Mesenchymal stem cell (in vitro differentiated cells and primary cell): ENCODE measurements around the gene GALNT7.
A peak's percentile ranks its signal among the peaks of the same experiment; 100 is the strongest.

Source experiments
- DNase-seq: peaks from one replicate; pipeline ENCODE4 v3.0.0-alpha.2; 2013
- H2AFZ ChIP-seq: one replicate; pipeline ENCODE4 v1.6.1; 2013; ENCODE audit warnings: low read depth, mild to moderate bottlenecking, control low read depth, inconsistent platforms, low read length, moderate library complexity
- H2AK5ac ChIP-seq: 2 replicates; pipeline ENCODE4 v1.6.1; 2013; ENCODE audit warnings: low read length, moderate library complexity, mild to moderate bottlenecking, inconsistent platforms; ENCODE audit not compliant: severe bottlenecking
- H2BK120ac ChIP-seq: one replicate; pipeline ENCODE4 v1.6.1; 2013; ENCODE audit warnings: low read depth, mild to moderate bottlenecking, inconsistent platforms, low read length, moderate library complexity
- H2BK12ac ChIP-seq, 2 experiments: one replicate each; pipeline ENCODE4 v1.6.1; 2013; ENCODE audit warnings: inconsistent platforms in 2 of 2, low read length in 2 of 2, mild to moderate bottlenecking in 2 of 2, moderate library complexity in 2 of 2, control low read depth in 1 of 2
- H2BK15ac ChIP-seq: one replicate; pipeline ENCODE4 v1.6.1; 2013; ENCODE audit warnings: mild to moderate bottlenecking, low read depth, inconsistent platforms; ENCODE audit not compliant: poor library complexity, severe bottlenecking
- H2BK5ac ChIP-seq: 2 replicates; pipeline ENCODE4 v1.6.1; 2013; ENCODE audit warnings: low read depth, mild to moderate bottlenecking, low read length, control low read depth, inconsistent platforms; ENCODE audit not compliant: poor library complexity, severe bottlenecking
- H3K14ac ChIP-seq, 2 experiments: one replicate each; pipeline ENCODE4 v1.6.1; 2013; ENCODE audit warnings: inconsistent platforms in 2 of 2, low read length in 2 of 2, control low read depth in 1 of 2, mild to moderate bottlenecking in 1 of 2, moderate library complexity in 1 of 2
- H3K18ac ChIP-seq, 2 experiments: one replicate each; pipeline ENCODE4 v1.6.1; 2013; ENCODE audit warnings: inconsistent platforms in 2 of 2, low read length in 2 of 2, control low read depth in 1 of 2, low read depth in 1 of 2, mild to moderate bottlenecking in 1 of 2
- H3K23ac ChIP-seq, 2 experiments: one replicate each; pipeline ENCODE4 v1.6.1; 2013; ENCODE audit warnings: inconsistent platforms in 2 of 2, low read length in 2 of 2, mild to moderate bottlenecking in 2 of 2, moderate library complexity in 2 of 2, control low read depth in 1 of 2
- H3K27ac ChIP-seq: 2 replicates; pipeline ENCODE4 v1.5.1; 2013; ENCODE audit warnings: mild to moderate bottlenecking, moderate library complexity, low read length, control low read depth, inconsistent platforms; ENCODE audit not compliant: poor library complexity, severe bottlenecking
- H3K27me3 ChIP-seq, 2 experiments: 2 replicates each; pipeline versions ENCODE4 v1.6.1 to v1.7.0; 2013; ENCODE audit warnings: low read length in 2 of 2, mild to moderate bottlenecking in 2 of 2, moderate library complexity in 2 of 2, control low read depth in 1 of 2, inconsistent platforms in 1 of 2; ENCODE audit not compliant: control insufficient read depth in 1 of 2, insufficient read depth in 1 of 2
- H3K36me3 ChIP-seq, 2 experiments: 2 replicates each; pipeline versions ENCODE4 v1.6.1 to v1.7.0; 2013; ENCODE audit warnings: low read length in 2 of 2, control low read depth in 1 of 2, inconsistent platforms in 1 of 2, low read depth in 1 of 2, mild to moderate bottlenecking in 1 of 2; ENCODE audit not compliant: insufficient read depth in 2 of 2, control insufficient read depth in 1 of 2
- H3K4ac ChIP-seq, 2 experiments: one replicate each; pipeline ENCODE4 v1.6.1; 2013; ENCODE audit warnings: inconsistent platforms in 2 of 2, low read length in 2 of 2, mild to moderate bottlenecking in 2 of 2, moderate library complexity in 2 of 2, control low read depth in 1 of 2, low read depth in 1 of 2
- H3K4me1 ChIP-seq: 2 replicates; pipeline ENCODE4 v1.6.1; 2013; ENCODE audit warnings: low read depth, low read length, control low read depth; ENCODE audit not compliant: control insufficient read depth, insufficient read depth
- H3K4me2 ChIP-seq: 2 replicates; pipeline ENCODE4 v1.6.1; 2013; ENCODE audit warnings: low read length, mild to moderate bottlenecking, inconsistent platforms; ENCODE audit not compliant: poor library complexity, severe bottlenecking
- H3K4me3 ChIP-seq, 2 experiments: 2 replicates each; pipeline versions ENCODE4 v1.5.1 to v1.7.0; 2013; ENCODE audit warnings: low read length in 2 of 2, mild to moderate bottlenecking in 2 of 2, control low read depth in 1 of 2, low read depth in 1 of 2; ENCODE audit not compliant: insufficient read depth in 1 of 2
- H3K79me1 ChIP-seq: replicated peaks from 2 replicates; pipeline ENCODE4 v1.6.1; 2013; ENCODE audit warnings: mild to moderate bottlenecking, control low read depth, low read length, inconsistent platforms; ENCODE audit not compliant: poor library complexity, severe bottlenecking
- H3K9ac ChIP-seq: 2 replicates; pipeline ENCODE4 v1.7.0; 2013; ENCODE audit warnings: mild to moderate bottlenecking, low read length, moderate library complexity
- H3K9me3 ChIP-seq: 2 replicates; pipeline ENCODE4 v1.7.0; 2013; ENCODE audit warnings: mild to moderate bottlenecking, low read length; ENCODE audit not compliant: control insufficient read depth
- H4K8ac ChIP-seq: one replicate; pipeline ENCODE4 v1.6.1; 2013; ENCODE audit warnings: inconsistent platforms, mild to moderate bottlenecking, low read length, moderate library complexity
- H4K91ac ChIP-seq: one replicate; pipeline ENCODE4 v1.6.1; 2013; ENCODE audit warnings: mild to moderate bottlenecking, low read length, inconsistent platforms
- WGBS: methylation state at CpG from one replicate; pipeline ENCODE4 v1.1.7; 2013; ENCODE audit warnings: mixed read lengths; 5-methylcytosine and 5-hydroxymethylcytosine counted together

Gene GALNT7

GRCh38 chr4:173307778-173308177 is 139.2 kb downstream of the GALNT7 start:
- Histone ChIP-seq H3K36me3 (peaks cover 26 to 46% of the 10 kb centered on the region in 2 experiments), H3K4me1 (peaks cover 2% of the 10 kb centered on the region), H3K79me1 (peaks cover 36% of the 10 kb centered on the region), H3K27ac (no peak overlapping the region), H3K9me3 (peaks cover 5% of the 10 kb centered on the region), H2AFZ (no peak overlapping the region), H2BK12ac (no peak overlapping the region), H3K4ac (no peak overlapping the region), H3K9ac (no peak overlapping the region), H3K4me3 (no peak overlapping the region), H2BK120ac (no peak overlapping the region), H3K27me3 (no peaks in the 10 kb centered on the region), H2AK5ac (no peak overlapping the region), H2BK15ac (no peak overlapping the region), H3K14ac (no peak overlapping the region), H2BK5ac (no peak overlapping the region), H3K18ac (no peak overlapping the region), H3K23ac (no peak overlapping the region), H4K8ac (no peak overlapping the region), H3K4me2 (no peak overlapping the region), H4K91ac (no peak overlapping the region)
- DNase-seq, result no peak
- WGBS, result 100% methylated on average over 3 of the region's 3 CpGs

- Histone ChIP-seq H3K14ac (no peak overlapping the region), H3K4me2 (no peak overlapping the region), H3K27ac (no peak overlapping the region), H2AK5ac (no peak overlapping the region), H4K8ac (peak overlapping the region; percentile 5), H3K36me3 (peaks cover 40 to 45% of the 10 kb centered on the region in 2 experiments), H3K23ac (no peak overlapping the region), H3K18ac (no peak overlapping the region), H3K9me3 (no peaks in the 10 kb centered on the region), H2BK120ac (no peak overlapping the region), H3K9ac (no peak overlapping the region), H3K79me1 (peaks cover 42% of the 10 kb centered on the region), H2BK15ac (no peak overlapping the region), H2BK5ac (no peak overlapping the region), H3K4me1 (peaks cover 2% of the 10 kb centered on the region), H3K27me3 (no peaks in the 10 kb centered on the region), H2BK12ac (no peak overlapping the region), H3K4ac (no peak overlapping the region), H2AFZ (no peak overlapping the region), H3K4me3 (no peak overlapping the region), H4K91ac (no peak overlapping the region)
- DNase-seq, result no peak
- WGBS, result 100% methylated on average over 2 of the region's 4 CpGs
Observed at GRCh38 chr4:173311368-173311767, 142.8 kb downstream of the GALNT7 start.

- H2BK5ac ChIP-seq, result no peak overlapping the region
- peaks cover 28 to 34% of the 10 kb centered on the region in 2 experiments for H3K36me3 ChIP-seq
- no peak overlapping the region for H3K14ac ChIP-seq
- H3K9me3 ChIP-seq, result no peaks in the 10 kb centered on the region
- H3K9ac ChIP-seq, result no peak overlapping the region
- no peak overlapping the region for H3K27ac ChIP-seq
- H2AFZ ChIP-seq, result no peak overlapping the region
- no peak overlapping the region for H2BK15ac ChIP-seq
- no peak overlapping the region for H3K4me3 ChIP-seq
- H3K79me1 ChIP-seq, result peaks cover 30% of the 10 kb centered on the region
- H4K8ac ChIP-seq, result no peak overlapping the region
- no peak overlapping the region for H3K18ac ChIP-seq
- H2BK12ac ChIP-seq, result no peak overlapping the region
- no peak overlapping the region for H3K4me2 ChIP-seq
- no peak overlapping the region for H2AK5ac ChIP-seq
- no peak overlapping the region for H2BK120ac ChIP-seq
- WGBS, result 90% methylated on average over 3 of the region's 3 CpGs
- no peak overlapping the region for H3K23ac ChIP-seq
- H3K4ac ChIP-seq, result no peak overlapping the region
- no peaks in the 10 kb centered on the region for H3K27me3 ChIP-seq
- no peak for DNase-seq
- H3K4me1 ChIP-seq, result peaks cover 2% of the 10 kb centered on the region
- no peak overlapping the region for H4K91ac ChIP-seq
Observed at GRCh38 chr4:173314715-173315114, 146.1 kb downstream of the GALNT7 start.

- Histone ChIP-seq H3K9me3 (no peaks in the 10 kb centered on the region), H2BK120ac (no peak overlapping the region), H3K79me1 (peaks cover 29% of the 10 kb centered on the region), H4K8ac (no peak overlapping the region), H3K27me3 (no peaks in the 10 kb centered on the region), H3K18ac (no peak overlapping the region), H3K23ac (no peak overlapping the region), H3K36me3 (peaks cover 25 to 32% of the 10 kb centered on the region in 2 experiments), H3K27ac (no peak overlapping the region), H2AFZ (no peak overlapping the region), H4K91ac (no peak overlapping the region), H3K4me2 (no peak overlapping the region), H2BK5ac (no peak overlapping the region), H3K4me1 (peaks cover 2% of the 10 kb centered on the region), H3K14ac (no peak overlapping the region), H3K4me3 (no peak overlapping the region), H2AK5ac (no peak overlapping the region), H3K9ac (no peak overlapping the region), H2BK12ac (no peak overlapping the region), H3K4ac (no peak overlapping the region), H2BK15ac (no peak overlapping the region)
- DNase-seq, result no peak
- WGBS, result 94% methylated on average over 2 of the region's 2 CpGs
Observed at GRCh38 chr4:173316060-173316459, 147.4 kb downstream of the GALNT7 start.
